Osteoblast (primary cell): ENCODE results near the gene CD68. TPM values are rescaled to one million over a fixed set of nuclear protein-coding genes. Genes with fewer than 3 reads are reported as not detected.

Experiments
- DNase-seq: peaks from one replicate; pipeline ENCODE4 v3.0.0; 2011; ENCODE audit warnings: low spot score, mixed read lengths; ENCODE audit not compliant: insufficient read length; ENCODE audit errors: missing footprints
- H2AFZ ChIP-seq: 2 replicates; pipeline ENCODE4 v1.6.0; 2011; ENCODE audit warnings: mild to moderate bottlenecking, low read length
- H3K27ac ChIP-seq: 2 replicates; pipeline ENCODE4 v1.5.1; 2011; ENCODE audit warnings: mild to moderate bottlenecking, low read depth, low read length, moderate library complexity
- H3K27me3 ChIP-seq: 2 replicates; pipeline ENCODE4 v1.6.0; 2012; ENCODE audit warnings: mild to moderate bottlenecking, control low read depth, inconsistent platforms, low read length, moderate library complexity; ENCODE audit not compliant: insufficient read depth
- H3K36me3 ChIP-seq: 2 replicates; pipeline ENCODE4 v1.5.1; 2011; ENCODE audit warnings: mild to moderate bottlenecking, low read length, control low read depth, moderate library complexity; ENCODE audit not compliant: insufficient read depth
- H3K4me1 ChIP-seq: 2 replicates; pipeline ENCODE4 v1.5.1; 2011; ENCODE audit warnings: mild to moderate bottlenecking, low read length, control low read depth, moderate library complexity; ENCODE audit not compliant: insufficient read depth
- H3K4me2 ChIP-seq: 2 replicates; pipeline ENCODE4 v1.6.0; 2011; ENCODE audit warnings: mild to moderate bottlenecking, low read length; ENCODE audit not compliant: insufficient read depth
- H3K4me3 ChIP-seq: fragments of 200-600 bp; sonication (generic); 3 replicates; pipeline ENCODE4 v1.5.1; 2012; ENCODE audit warnings: mild to moderate bottlenecking, low read length, inconsistent platforms; ENCODE audit not compliant: insufficient read depth
- H3K79me2 ChIP-seq: 2 replicates; pipeline ENCODE4 v1.6.0; 2012; ENCODE audit warnings: mild to moderate bottlenecking, low read length, control low read depth, inconsistent platforms; ENCODE audit not compliant: insufficient read depth
- H3K9me3 ChIP-seq: 2 replicates; pipeline ENCODE4 v1.5.1; 2011; ENCODE audit warnings: low read depth, low read length, control low read depth
- H4K20me1 ChIP-seq: 2 replicates; pipeline ENCODE4 v1.6.0; 2012; ENCODE audit warnings: mild to moderate bottlenecking, low read length, control low read depth; ENCODE audit not compliant: insufficient read depth
- total RNA-seq: library from RNA; depleted of rRNA; stranded (reverse); fragments of >200 nt; gene quantifications from 2 replicates; pipeline ENCODE4 v1.2.3, GENCODE V29; 2012
- TF ChIP-seq, protein P1 (sequence below): IDR thresholded peaks from 2 replicates; pipeline ENCODE4 v1.5.1; 2011; ENCODE audit warnings: mild to moderate bottlenecking, low read depth, low read length, moderate library complexity; ENCODE audit errors: extremely low read depth

CD68 gene
- total RNA-seq, 1 donor: 31.8 TPM

DNA sequence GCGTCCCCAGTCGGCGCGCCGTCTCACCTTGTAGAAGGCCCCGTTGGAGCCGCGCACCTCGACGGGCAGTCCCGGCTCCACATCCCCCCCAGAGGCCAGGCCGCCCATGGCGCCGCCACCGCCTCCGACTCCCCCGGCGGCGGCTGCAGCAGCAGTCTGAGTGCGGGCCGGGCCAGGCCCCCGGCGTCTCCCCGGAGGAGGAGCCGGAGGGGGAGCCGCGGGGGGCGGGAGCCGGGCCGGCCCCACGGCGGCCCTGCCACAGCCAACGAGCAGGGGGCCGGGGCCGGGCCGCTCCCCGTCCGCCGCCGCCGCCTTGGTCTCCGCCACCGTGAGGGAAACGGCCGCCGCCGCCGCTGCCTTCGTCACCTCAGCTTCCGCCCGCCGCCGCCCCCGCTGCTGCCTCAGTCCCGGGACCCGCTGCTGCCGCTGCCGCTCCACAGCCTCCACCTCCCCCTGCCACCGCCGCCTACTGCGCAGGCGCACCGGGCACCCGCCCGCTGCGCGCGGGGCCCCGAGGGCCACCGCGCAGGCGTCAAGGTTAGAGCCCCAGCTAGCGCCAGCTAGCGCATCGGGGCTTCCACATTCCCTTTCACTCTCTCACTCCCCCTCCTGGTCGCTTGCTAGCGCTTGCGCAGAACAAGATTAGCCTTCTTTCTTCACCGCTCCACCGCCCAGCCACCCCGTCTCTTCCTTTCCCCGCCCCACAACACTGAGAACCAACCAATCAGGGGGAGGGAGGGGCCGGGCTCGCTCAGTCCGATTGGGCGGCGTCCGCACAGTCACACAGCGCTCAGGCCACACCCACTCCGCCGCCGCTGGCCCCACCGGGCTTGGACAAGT lies 35.2 kb downstream of the CD68 start, which contains the start of gene FXR2:
Gene FXR2 (minus strand): TSS at position 473 of the 840 bp plus-strand sequence. CDS start 365 bp downstream, at position 108.
- peak within 1 kb of the TSS; percentile 71 for H3K27ac ChIP-seq
- peak within 1 kb of the TSS; percentile 92 for H3K4me3 ChIP-seq
- H3K4me2 ChIP-seq: peak within 1 kb of the TSS; percentile 94
- peak; percentile 100 for DNase-seq
- peaks cover 23% of the 10 kb centered on the region for H3K4me1 ChIP-seq
- H3K36me3 ChIP-seq: peaks cover 13% of the 10 kb centered on the region
- H3K79me2 ChIP-seq: peaks cover 44% of the 10 kb centered on the region
- peaks cover 36% of the 10 kb centered on the region for H4K20me1 ChIP-seq
- H3K27me3 ChIP-seq: no peaks in the 10 kb centered on the region
- TF ChIP-seq, protein P1, sequence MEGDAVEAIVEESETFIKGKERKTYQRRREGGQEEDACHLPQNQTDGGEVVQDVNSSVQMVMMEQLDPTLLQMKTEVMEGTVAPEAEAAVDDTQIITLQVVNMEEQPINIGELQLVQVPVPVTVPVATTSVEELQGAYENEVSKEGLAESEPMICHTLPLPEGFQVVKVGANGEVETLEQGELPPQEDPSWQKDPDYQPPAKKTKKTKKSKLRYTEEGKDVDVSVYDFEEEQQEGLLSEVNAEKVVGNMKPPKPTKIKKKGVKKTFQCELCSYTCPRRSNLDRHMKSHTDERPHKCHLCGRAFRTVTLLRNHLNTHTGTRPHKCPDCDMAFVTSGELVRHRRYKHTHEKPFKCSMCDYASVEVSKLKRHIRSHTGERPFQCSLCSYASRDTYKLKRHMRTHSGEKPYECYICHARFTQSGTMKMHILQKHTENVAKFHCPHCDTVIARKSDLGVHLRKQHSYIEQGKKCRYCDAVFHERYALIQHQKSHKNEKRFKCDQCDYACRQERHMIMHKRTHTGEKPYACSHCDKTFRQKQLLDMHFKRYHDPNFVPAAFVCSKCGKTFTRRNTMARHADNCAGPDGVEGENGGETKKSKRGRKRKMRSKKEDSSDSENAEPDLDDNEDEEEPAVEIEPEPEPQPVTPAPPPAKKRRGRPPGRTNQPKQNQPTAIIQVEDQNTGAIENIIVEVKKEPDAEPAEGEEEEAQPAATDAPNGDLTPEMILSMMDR: peak; percentile 46
- H3K9me3 ChIP-seq: no peaks in the 10 kb centered on the region
- H2AFZ ChIP-seq: peak within 1 kb of the TSS; percentile 96

DNA sequence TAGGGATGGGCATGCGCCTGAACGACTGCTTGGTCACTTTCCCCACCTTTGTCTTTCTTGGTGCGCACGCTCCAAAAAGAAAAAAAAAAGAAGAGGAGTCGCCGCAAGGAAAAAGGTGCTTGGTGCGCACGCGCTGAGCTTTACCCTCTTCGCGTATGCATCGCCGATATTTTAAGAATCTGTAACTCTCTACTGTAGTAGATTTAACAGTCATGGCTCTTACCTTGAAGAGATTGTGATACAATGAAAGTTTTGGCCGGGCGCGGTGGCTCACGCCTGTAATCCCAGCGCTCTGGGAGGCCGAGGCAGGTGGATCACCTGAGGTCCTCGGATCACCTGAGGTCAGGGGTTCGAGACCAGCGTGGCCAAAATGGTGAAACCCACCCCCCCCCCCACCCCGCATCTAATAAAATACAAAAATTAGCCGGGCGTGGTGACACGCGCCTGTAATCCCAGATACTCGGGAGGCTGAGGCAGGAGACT lies 35.9 kb downstream of the CD68 start:
- TF ChIP-seq, protein P1: no peak
- DNase-seq: no peak
- peaks cover 23% of the 10 kb centered on the region for H3K4me1 ChIP-seq
- peaks cover 32% of the 10 kb centered on the region for H4K20me1 ChIP-seq
- H3K9me3 ChIP-seq: no peaks in the 10 kb centered on the region
- H3K27me3 ChIP-seq: no peaks in the 10 kb centered on the region
- H3K4me2 ChIP-seq: peak overlapping the region; percentile 94
- H3K79me2 ChIP-seq: peaks cover 39% of the 10 kb centered on the region
- peak overlapping the region; percentile 71 for H3K27ac ChIP-seq
- peak overlapping the region; percentile 92 for H3K4me3 ChIP-seq
- peaks cover 9% of the 10 kb centered on the region for H3K36me3 ChIP-seq
- peak overlapping the region; percentile 96 for H2AFZ ChIP-seq

DNA sequence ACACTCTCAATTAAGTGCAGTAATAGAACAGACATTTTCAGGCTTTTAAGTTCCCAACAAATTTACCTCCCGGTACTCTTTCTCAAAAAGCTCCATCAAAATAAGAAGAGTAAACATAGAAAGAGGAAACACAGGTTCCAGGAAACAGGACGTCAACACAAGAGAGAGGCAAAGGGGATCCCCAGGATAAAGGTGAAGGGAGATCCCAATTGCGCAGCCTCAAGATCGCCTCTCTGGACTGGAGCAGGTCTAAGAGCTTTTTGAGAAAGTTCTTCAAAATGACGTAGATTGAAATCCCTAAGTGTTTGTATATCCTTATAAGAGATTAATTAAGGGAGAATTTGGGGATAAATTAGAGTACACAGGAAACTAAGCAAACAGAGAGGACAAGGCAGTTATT lies 39.2 kb downstream of the CD68 start:
- H3K9me3 ChIP-seq: no peaks in the 10 kb centered on the region
- TF ChIP-seq, protein P1: no peak
- no peak overlapping the region for H2AFZ ChIP-seq
- peaks cover 4% of the 10 kb centered on the region for H3K4me1 ChIP-seq
- H3K79me2 ChIP-seq: peaks cover 8% of the 10 kb centered on the region
- H3K27me3 ChIP-seq: no peaks in the 10 kb centered on the region
- no peak overlapping the region for H3K27ac ChIP-seq
- H3K36me3 ChIP-seq: no peaks in the 10 kb centered on the region
- H4K20me1 ChIP-seq: peaks cover 6% of the 10 kb centered on the region
- no peak overlapping the region for H3K4me2 ChIP-seq
- no peak overlapping the region for H3K4me3 ChIP-seq
- no peak for DNase-seq

DNA sequence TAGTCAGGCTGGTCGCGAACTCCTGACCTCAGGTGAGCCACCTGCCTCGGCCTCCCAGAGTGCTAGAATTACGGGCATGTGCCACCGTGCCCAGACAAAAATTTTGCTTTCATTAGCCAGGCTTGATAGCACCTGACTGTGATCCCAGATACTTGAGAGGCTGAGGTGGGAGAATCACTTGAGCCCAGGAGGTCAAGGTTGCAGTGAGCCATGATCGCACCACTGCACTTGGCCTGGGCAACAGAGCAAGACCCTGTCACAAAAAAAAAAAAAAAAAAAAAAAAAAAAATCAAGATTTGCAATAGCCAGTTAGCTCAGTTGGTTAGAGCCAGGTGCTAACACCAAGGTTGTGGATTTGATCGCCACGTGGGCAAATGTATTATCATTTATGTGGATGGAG lies 41.4 kb downstream of the CD68 start:
- Histone ChIP-seq H4K20me1 (no peaks in the 10 kb centered on the region), H3K27me3 (no peaks in the 10 kb centered on the region), H3K79me2 (no peaks in the 10 kb centered on the region), H3K27ac (no peak overlapping the region), H3K4me2 (no peak overlapping the region), H2AFZ (no peak overlapping the region), H3K4me3 (no peak overlapping the region), H3K9me3 (no peaks in the 10 kb centered on the region), H3K36me3 (no peaks in the 10 kb centered on the region), H3K4me1 (no peaks in the 10 kb centered on the region)
- DNase-seq: no peak
- TF ChIP-seq, protein P1: no peak
